Hepatic stellate cell (primary cell): Measurements from ENCODE around the gene GABRR1.
"Not testable (repeated sequence)": the region's sequence is repeated elsewhere in the genome, so short reads cannot be mapped to it uniquely, and the experiment has no call there.

Experiments
- DNase-seq: peaks from one replicate; pipeline ENCODE4 v3.0.0; 2011; ENCODE audit warnings: low spot score

The GABRR1 gene

DNA sequence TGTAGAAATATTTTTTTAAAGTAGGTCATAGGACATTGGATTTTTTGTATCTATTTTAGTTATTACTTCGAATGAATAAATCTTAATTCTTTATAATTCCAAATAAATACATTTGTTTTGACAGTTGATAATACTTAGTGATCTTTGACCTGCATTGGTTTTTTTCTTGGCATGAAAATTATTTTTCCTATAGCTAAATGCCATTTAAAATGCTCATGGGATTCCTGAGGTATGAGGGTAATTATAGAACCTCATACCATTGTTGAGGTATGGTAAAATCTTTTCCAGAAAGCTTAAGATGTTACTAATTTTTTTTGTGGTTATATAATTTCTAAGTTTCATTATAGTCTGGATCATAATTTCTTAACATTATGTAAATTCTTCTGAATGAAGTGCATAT is 63.0 kb downstream of the GABRR1 start:
- no peak for DNase-seq

DNA sequence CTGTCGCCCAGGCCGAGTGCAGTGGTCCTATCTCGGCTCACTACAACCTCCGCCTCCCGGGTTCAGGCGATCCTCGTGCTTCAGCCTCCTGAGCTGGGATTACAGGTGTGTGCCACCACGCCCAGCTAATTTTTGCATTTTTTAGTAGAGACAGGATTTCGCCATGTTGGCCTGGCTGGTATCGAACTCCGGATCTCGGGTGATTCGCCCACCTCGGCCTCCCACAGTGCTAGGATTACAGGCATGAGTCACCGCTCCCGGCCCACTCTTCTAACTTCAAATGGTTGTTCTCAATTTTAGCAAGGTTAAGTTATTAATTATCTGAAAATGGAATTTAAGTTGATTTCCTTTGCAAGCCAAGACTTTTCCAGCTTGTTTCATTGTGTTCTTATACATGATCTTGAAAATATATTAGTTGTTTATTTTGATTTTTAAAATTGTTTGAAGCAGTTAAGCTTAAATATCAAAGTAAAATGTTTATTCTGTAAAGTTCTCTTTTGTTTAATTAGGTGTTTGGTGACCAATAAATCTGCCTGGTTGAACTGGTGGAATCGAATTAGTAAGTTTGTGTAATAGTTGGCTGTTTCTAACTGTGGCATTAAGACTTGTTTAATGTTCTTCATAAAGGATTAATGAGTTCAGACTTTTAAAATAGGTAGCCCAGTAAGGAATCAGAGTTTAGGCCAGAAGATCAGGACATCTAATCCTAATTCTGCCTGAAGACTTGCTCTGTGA is 69.0 kb downstream of the GABRR1 start:
- DNase-seq = no peak

DNA sequence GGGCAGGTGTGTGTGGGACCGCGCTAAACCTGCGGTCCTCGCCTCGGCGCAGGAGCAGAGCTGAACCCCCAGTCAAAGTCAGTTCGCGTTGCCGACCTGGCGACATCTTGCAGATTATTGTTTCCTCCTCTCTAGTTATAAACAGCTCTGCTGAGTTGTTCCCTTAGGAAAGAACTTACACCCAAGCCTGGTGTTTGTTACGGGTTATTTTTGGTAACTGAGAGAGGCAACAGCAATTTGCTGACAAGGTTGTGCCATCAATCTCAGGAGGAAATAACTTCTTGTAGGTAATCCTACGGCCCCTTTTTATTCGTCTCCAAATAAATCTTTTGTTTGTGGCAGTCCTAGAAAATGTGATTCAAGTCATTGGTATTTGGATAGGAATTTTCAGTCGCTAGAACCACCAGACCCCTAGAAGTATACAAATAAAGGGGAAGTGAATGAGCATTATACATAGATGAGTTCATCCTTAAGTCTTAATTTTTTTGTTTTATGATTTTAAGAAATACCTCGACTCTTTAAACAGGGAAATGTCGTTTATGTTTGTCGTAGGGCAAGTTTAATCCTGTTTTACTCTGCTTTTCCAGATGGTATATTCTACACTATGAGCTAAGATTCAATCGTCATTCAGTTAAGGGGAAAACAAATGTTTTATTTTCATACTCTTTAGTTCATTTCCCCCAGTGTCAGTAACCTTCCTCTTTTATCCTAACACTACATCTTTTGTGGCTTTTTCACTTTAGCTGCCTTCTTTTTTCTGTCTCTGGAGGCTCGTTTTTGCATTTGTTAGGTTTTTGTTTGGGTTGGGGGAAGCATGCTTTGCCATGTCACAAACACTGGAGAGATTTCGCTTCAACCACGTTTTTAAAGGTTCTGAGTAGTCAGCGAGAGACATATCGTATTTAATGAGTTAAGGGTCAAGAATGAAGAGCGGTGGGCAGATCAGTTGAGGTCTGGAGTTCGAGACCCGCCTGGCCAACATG is 70.1 kb downstream of the GABRR1 start:
- peak; percentile 57 for DNase-seq

DNA sequence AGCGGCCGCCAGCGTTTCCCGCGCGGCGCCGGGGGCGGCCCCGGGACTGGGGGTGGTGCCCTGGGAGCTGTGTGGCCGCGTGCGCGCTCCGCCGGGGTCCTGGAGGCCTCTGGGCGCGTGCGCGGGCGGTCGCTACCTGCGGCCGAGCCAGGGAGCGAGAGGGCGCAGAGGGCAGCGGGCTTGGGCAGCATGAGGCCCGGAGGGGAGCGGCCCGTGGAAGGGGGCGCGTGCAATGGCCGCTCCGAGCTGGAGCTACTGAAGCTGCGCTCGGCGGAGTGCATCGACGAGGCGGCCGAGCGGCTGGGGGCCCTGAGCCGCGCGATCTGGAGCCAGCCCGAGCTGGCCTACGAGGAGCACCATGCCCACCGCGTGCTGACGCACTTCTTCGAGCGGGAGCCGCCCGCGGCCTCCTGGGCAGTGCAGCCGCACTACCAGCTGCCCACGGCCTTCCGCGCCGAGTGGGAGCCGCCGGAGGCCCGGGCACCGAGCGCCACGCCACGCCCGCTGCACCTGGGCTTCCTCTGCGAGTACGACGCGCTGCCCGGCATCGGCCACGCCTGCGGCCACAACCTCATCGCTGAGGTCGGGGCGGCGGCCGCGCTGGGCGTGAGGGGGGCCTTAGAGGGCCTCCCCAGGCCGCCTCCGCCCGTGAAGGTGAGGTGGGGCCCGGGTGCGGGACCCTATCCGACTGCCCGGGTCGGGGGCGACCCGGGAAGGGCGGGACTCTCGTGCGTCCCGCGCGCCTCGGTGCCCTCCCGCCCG is 71.0 kb downstream of the GABRR1 start, which contains the start of gene PM20D2:
Gene PM20D2 (plus strand): TSS at position 100 of the 762 bp plus-strand sequence. CDS start 90 bp downstream, at position 190.
- peak; percentile 60 for DNase-seq

DNA sequence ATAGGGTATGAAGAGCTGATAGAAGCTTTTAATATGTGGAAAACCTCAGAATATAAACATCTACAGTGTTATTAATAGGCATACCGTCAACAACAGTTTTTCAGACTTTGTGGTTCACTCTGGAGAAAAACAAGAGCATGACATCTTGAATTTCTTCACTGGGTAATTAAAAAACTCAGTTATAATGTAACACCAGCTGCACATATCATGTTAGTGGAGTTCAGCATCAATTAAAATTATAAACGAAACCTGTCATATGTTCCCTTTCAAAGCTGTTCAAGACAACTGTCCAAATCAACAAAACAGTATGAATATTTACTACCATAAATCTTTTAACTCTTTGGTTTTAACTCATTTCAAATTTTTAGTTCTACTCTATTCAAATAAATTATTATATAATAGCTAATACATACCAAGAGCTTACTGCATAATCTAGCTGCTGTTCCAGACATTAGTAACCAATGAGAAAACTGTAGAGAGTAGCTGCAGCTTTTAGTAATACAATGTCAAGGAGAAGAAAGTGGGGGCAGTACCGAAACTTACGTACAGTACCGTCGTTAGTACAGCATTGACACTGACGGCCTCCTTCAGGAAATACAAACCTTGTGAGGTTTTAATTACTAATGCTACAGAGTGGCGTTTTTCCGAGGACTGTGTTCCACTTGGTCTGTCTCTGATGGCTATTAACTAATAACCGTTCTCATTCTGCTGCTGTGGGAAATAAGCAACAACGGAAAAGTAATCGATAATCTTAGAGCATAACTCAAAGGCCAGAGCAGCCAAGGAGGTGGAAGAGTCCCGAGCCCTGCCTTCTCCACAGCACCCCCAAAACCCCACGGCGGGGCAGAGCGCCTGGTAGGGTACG is 71.8 kb downstream of the GABRR1 start:
- DNase-seq = peak; percentile 36

DNA sequence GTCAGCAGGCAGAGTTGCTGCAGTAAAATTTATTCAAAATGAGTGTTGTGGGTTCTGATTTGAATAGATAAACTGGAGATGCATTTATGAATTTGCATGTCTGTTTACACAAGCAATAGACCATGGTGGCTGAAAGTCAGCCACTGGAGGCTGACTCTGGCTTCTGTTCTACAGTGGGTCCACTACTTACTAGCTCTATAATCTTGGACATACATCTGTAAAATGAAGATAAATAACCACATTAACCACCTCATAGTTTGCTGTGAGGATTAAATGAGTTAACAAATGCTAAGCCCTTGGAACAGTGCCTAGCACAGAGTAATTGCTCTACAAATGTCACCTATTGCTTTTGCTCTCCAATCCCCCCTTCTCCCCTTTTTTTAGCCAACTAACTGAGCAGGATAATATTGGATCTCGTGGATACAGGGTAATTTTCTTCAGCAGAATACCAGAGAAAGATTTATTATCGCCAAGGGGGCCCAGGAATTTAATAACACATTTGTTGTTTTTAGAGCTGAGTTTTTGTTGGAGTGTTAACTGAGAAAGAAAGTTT is 72.7 kb downstream of the GABRR1 start:
- no peak for DNase-seq

DNA sequence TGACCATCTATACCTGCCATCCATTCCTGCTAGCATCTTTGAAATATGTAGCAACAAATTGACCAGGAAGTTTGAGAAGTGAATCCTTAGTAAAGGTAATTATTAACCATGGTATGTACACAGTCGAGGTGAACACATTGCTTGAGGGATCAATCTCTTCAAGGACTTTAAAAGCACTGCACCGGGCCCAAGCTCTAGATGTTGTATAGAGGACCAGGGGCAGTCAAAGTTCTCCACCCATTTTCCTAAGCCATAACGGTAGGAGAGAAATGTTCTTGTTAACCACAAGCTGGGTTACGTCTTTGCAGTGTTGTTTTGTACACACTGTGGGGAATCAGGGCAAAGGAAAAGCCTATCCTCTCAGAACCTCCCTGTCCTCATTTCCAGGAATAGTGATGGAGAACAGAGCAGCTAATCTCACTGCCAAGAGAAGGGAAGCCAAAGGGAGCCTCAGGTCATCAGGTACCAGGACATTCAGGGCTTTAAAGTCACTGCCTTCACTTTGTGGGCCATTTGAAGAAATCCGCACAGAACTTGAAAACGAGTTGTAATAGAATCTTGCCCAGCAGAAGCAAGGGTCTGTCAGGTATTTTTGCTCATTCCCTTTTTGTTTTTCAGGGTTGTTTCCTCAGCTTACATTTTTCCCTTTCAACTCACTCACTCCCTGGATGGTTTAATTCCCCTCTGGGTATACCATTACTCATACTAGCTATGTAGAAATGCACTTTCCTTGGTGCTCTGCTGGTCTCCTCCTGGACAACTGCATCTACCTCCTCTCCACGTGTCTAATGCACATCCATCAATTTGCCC is 76.6 kb downstream of the GABRR1 start:
- peak; percentile 65 for DNase-seq

DNA sequence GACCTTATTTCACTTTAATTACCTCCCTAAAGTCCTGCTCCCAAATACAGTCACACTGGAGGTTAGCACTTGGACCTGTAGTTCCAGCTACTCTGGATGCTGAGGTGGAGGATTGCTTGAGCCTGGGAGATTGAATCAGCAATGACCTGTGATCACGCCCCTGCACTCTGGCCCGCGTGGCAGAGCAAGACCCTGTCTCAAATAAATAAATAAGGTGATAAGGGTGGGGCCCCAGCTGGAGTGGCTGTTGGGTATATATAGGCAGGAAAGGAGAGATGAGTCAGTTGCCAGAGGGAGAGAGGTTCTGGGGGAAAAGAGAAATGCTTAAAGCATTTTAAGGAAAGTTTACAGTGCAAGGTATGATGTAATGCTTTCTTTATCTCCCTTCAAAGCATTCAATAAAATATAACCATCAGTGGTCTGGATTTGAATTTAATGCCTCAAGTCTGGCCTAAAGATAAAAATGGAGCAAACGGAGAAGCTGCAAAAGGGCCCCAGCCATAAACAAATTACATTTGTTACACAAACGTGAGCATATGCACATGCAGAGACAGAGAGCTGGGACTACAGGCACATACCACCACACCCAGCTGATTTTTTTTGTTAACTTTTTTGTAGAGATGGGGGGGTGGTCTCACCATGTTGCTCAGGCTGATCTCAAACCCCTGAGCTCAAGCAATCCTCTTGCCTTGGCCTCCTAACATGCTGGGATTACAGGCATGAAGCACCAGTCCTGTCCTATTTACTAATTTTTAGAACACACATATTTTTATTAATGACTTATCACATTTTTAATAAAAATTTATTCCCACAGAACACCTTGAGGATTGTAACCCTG is 77.4 kb downstream of the GABRR1 start:
- no peak for DNase-seq

DNA sequence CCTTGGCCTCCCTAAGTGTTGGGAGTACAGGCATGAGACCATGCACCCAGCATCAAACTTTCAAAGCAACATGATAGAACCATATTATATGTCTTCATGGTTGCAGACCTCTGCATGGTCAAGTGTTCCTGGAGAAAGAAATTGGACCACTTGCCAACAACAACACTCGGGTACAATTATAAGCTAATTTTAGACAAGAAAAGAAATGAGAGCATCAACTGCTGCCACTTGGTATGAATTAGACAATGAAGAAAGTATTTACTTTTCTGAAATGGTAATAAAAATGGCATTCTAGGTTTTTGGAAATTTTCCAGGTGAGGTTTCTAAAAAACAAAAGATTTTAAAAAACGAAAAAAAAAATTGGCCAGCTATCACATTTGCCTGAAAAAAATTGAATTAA is 79.0 kb downstream of the GABRR1 start:
- no peak for DNase-seq

DNA sequence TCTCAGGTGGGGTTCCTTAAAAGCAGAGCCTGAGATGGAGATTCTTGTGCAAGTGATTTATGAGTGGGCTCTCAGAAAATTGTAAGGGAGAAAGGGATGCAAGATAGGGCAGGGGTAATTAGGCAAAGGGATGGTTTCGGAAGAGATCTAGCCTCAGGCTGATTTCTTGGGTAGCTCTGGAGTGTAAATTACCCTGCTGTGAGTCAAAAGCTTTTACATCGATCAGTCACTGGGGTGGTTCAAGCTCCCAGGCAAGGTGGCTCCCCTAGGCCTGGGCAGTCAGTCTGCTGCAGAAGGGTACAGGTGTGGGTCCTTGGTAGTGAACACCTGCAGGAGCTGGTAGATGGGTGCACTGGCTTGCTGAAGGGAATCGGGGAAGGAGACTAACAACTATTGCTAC is 82.4 kb downstream of the GABRR1 start:
- DNase-seq = no peak

DNA sequence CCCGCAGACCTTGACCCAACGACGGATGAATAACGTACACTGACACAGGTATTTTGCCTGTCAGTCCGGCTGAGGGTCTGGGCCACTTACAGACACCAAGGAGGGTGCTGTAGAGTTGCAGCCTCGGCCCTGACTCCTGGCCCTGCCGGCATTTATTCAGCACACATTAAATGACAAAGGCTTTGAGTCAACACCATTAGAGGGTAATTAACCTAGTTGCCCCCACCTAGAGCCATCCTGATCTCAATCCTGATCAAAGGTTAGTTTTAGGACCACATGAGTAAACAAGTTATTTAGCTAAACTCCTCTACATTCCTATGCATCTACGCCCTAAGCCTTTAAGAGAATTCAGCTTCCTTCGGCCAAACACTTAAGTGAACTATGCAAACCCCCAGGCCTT is 83.2 kb downstream of the GABRR1 start:
- no peak for DNase-seq

DNA sequence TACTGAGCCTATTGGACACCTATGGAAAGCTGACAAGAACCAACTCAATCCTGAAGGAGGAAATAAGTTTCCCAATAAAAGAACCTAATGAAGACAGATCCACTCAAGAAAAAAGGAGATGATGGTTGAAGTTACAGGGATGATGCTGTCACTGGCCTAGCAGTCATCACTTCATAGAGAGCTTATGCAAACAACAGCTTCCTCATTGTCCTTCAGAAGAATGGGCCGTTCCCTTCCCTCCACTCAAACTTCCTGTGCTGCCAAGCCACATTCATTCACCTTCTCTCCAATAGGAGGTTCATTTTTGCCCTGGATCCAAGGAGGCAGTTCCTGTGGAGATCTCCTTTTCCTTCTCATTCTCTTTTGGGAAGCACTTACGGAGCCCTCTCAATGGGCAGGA is 85.1 kb downstream of the GABRR1 start:
- DNase-seq = no peak

DNA sequence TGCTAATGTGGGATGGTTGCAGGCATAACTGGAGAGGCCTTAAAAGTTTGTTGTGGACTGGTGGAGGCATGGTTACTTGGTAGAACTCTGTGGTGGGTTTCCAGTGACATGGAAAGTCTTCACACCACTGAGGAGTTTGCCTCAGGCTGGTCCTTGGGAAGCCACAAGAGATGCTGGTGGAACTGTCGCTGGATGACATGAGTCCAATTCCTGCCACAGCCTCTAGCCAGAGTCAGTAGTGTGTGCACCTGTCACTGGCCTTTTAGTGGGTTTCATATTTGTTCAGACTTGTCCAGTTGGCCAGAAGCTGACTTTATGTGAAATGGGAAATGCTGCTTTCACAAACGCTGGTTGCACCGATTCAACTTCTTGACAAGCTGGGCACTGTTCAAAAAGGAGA is 85.6 kb downstream of the GABRR1 start:
- DNase-seq = no peak

DNA sequence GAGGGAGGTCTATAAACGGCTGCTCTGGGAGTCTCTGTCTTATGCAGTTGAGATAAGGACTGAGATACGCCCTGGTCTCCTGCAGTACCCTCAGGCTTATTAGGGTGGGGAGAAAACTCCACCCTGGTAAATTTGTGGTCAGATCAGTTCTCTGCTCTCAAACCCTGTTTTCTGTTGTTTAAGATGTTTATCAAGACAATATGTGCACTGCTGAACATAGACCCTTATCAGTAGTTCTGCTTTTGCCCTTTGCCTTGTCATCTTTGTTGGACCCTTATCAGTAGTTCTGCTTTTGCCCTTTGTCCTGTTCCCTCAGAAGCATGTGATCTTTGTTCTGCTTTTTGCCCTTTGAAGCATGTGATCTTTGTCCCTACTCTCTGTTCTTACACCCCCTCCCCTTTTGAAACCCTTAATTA is 88.9 kb downstream of the GABRR1 start:
- DNase-seq = not testable (repeated sequence)
